HG02973 (cell line): ENCODE measurements around the gene PPL.
"Not testable (repeated sequence)": the region's sequence is repeated elsewhere in the genome, so short reads cannot be mapped to it uniquely, and the experiment has no call there.

Source experiments
- ATAC-seq: cut with Tn5 transposase; IDR thresholded peaks from one replicate; pipeline ENCODE4 v1.9.1; 2021; ENCODE audit warnings: moderate library complexity; ENCODE audit not compliant: unreplicated experiment

The PPL gene

DNA sequence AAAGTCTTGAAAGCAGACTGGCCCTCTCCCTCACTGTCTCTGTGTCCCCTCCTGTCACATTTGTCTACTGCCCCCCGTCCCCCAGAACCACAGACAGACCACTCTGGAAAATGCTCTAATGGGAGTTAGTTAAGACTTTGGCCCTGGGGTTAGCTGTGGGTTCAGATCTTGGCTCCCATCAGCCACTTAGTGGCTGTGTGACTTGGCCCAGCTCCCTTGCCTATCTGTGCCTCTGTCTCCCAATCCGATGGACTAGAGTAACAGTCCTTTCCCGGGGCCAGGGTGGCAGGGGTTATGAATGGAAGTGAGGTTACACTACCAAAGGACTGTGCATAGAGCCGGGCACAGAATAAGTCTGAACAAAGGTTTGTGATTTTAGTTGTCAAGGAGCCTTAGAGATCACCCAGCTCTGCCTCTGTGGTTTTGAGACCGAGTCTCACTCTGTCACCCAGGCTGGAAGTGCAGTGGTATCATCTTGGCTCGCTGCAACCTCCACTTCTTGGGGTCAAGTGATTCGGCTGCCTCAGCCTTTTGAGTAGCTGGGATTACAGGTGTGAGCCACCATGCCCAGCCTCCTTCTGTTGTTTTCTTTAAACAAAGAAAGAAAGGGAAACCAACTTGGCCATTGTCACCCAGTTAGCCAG is 23.7 kb downstream of the PPL start:
- no peak for ATAC-seq

DNA sequence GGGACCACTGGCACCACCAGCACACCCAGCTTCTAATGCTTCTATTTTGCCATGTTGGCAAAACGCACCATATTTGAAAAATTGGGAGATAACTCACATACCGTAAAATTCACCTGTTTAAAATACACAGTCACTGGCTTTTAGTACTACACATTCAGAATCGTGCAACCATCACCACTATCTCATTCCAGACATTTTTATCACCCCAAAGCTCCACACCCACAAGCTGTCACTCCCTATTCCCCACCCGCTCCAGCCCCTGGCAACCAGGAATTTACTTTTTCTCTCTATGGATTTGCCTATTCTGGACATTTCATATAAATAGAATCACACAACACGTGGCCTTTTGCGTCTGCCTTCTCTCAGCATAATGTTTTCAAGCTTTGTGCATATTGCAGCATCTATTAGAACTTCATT is 25.0 kb downstream of the PPL start:
- no peak for ATAC-seq

DNA sequence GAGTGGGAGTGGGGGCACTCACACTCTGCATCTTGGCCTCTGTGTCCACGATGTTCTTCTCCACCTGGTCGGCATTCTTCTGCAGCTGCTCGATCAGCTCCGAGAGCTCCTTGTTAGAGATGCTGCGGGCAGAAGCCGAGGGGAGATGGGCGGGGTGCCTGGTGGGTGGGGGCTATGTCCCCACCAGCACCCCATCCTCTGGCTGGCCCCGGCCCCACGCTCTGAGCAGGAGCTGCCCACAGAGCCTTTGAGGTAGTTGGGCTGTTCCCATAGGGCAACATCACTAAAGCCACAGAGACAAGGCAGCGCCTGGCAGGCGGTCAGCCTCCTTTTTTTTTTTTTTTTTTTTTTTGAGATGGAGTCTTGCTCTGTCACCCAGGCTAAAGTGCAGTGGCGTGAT is 26.1 kb downstream of the PPL start:
- no peak for ATAC-seq

DNA sequence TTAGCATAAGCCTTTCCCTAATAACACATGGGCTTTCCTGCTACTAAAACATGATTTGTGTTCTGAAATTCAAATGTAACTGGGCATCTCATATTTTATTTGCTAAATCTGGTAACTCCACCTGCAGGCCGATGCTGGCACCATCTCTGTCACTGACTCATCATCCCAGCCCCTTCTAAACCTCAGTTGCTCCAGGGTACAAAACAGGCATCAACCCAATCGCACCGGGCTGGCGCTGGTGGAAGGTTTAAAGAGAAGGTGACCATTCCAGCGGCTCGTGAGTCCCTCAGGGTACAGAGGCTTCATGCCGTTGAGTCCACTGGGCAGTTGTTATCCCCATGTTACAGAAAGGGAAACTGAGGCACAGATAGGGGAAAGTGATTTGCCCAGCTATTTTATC is 27.1 kb downstream of the PPL start:
- no peak for ATAC-seq

DNA sequence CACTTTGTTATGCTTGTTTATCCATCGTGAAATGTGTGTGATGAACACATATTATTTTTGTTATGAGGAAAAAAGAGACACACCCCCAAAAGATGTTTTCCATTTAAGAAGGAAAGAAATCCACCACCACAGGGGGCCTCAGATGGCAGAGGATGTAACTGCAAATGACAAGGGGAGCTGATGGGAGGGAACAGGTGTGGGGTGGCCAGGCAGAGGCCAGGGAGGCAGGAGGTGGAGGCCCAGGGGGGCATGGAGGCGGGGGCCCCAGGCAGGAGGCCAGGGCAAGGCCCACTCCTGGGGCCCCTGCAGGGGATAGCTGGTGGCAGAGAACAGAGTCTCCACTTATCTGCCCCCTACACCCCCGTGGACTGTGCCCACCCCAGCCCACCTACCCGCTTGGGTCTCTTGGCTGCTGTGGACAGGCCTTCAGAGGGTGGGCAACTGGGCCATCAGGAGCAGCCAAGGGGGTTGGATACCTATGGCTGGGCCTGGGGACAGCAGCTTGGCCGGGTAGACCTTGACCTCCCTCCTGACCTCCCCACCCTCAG is 28.0 kb downstream of the PPL start:
- ATAC-seq, result no peak

DNA sequence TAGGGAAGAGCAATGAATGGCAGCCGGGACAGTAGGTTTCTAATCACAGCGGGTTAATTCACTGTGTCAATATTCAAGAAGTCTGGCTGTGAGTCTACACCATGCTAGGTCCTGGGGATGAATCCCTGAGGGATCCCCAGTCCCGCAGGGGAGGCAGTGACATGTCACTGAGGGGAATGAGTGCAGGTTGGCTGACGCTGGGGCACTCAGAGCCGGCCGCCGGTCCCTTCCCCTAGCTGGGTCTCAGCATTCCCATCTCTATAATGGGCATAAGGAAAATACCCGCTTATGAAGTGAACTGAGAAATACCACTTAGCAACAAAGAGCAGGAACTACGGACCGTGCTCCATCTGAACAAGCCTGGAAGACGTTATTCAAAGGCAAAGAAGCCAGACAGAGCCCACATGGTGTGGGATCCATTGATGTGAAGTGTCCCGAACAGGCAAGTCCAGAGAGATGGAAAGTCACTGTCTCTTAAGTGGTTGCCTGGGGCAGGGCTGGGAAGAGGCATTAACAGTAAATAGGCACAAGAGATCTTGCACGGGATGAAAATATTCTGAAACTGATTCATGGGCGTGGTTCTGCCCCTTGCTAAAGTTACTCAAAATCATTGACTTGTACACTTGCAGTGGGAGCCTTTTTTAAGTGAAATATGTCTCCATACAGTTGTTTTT is 31.9 kb downstream of the PPL start:
- no peak for ATAC-seq

- no peak for ATAC-seq
These were observed 32.6 kb downstream of the PPL start for GRCh38 chr16:4904108-4904941.

DNA sequence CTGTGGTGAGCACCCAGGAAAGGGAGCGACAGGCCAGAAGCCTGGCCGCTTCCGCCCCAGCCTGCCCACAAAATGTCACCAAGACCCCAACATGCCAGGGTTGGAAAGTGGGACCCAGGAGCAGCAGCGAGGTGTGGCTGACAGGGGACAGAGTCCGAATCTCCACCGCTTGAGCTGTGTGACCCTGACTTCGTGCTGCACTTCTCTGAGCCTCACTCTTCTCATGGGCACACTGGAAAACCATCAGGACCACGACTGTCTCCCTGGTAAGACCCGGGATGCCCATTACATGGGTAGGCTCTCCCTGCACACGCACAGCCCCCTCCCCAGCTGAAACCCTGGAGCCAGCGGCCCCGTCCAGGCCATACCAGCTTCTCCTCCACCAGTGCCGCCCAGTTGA is 34.9 kb downstream of the PPL start:
- no peak for ATAC-seq

- ATAC-seq, result no peak
These were observed 36.2 kb downstream of the PPL start for GRCh38 chr16:4900750-4901149.

DNA sequence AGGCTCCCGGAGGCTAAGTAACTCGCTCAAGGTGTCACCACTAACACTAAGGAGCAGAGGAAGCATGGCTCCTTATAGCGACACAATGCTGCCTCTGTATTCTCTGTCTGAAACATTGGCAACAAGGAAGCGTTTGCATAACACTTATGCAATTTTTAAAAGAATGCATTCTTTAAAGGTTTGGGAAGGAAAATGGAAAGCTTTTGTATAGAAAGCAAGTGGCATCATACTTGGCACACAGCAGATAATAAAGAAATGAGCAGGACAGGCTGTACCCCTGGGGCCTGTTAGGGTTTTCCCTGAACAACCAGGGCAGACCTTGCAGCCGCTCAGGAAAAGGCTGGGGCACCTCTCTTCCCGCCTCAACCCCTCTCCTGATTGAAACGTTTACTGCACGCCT is 36.9 kb downstream of the PPL start:
- ATAC-seq, result no peak

DNA sequence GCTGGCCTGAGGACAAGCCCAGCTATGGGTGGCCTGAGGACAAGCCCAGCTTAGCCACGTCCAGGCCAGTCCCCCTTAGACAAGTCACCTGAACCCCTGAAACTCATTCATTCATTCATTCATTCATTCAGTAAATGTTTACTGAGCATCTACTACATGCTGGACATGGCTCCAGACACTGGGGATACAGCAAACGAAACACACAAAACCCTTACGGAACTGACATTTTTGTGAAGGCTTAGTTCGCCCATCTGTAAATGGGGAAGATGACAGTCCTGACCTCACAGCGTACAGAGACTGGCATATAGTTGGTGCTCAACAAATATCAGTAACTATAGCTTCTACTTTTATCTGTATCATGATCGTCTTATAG is 37.5 kb downstream of the PPL start:
- no peak for ATAC-seq

- no peak for ATAC-seq
These were observed 38.0 kb downstream of the PPL start for GRCh38 chr16:4898811-4899473.

- ATAC-seq, result no peak
These were observed 39.6 kb downstream of the PPL start for GRCh38 chr16:4897328-4897727.

DNA sequence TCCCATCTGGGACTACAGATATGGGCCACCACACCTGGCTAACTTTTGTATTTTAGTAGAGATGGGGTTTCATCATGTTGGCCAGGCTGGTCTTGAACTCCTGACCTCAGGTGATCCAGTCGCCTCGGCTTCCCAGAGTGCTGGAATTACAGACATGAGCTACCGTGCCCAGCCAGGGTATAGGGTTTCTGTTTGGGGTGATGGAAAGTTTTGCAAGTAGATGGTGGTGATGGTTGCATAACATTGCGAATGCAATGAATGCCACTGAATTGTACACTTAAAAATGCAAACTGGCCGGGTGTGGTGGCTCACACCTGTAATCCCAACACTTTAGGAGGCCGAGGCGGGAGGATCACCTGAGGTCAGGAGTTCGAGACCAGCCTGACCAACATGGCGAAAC is 40.2 kb downstream of the PPL start:
- not testable (repeated sequence) for ATAC-seq

DNA sequence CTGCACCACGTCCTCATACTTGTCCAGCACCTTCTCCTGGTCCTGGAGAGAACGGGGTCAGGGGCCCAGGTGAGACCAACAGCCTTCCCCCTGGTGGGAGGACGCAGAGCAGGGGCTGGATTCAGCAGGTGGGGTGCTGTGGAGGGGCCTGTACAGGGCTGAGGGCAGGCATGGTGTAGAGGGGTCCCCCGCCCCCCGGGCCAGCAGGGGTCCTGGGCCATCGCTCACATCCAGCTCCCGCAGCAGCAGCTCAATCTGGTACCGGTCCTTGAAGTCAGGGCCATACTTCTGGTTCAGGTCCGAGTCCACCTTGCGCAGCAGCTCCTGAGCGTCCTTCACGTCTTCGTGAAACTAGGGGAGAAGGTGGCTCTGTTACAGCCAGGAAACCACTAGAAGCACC is 41.6 kb downstream of the PPL start:
- no peak for ATAC-seq

GRCh38 chr16:4894276-4895150 is 42.4 kb downstream of the PPL start:
- ATAC-seq, result no peak

GRCh38 chr16:4893103-4893862 is 43.7 kb downstream of the PPL start:
- ATAC-seq, result no peak

- ATAC-seq, result no peak
These were observed 44.4 kb downstream of the PPL start for GRCh38 chr16:4892361-4893102.

- no peak for ATAC-seq
These were observed 45.1 kb downstream of the PPL start for GRCh38 chr16:4891886-4892216.
